AG10803 (cell line): Measurements from ENCODE around the gene PRKAG2.

ENCODE experiments used
- DNase-seq: peaks from one replicate; pipeline ENCODE4 v3.0.0; 2010; ENCODE audit warnings: low read depth
- H3K4me3 ChIP-seq: 2 replicates; pipeline ENCODE4 v1.5.1; 2011; ENCODE audit warnings: mild to moderate bottlenecking, low read length, control low read depth
- CTCF ChIP-seq: conservative IDR thresholded peaks from 2 replicates; pipeline ENCODE4 v1.5.1; 2011; ENCODE audit warnings: mild to moderate bottlenecking, low read length, control low read depth, inconsistent platforms

The PRKAG2 gene

GRCh38 chr7:151808400-151809145 is 68.3 kb downstream of the PRKAG2 start:
- no peak overlapping the region for H3K4me3 ChIP-seq
- DNase-seq, result no peak
- no peak for TF ChIP-seq CTCF

GRCh38 chr7:151807846-151808245 is 69.1 kb downstream of the PRKAG2 start:
- H3K4me3 ChIP-seq, result no peak overlapping the region
- no peak for DNase-seq
- TF ChIP-seq CTCF, result no peak

- no peak overlapping the region for H3K4me3 ChIP-seq
- DNase-seq, result no peak
- no peak for TF ChIP-seq CTCF
These were observed 69.8 kb downstream of the PRKAG2 start for GRCh38 chr7:151806952-151807775.

- TF ChIP-seq CTCF, result no peak
- DNase-seq, result peak; percentile 14
- no peak overlapping the region for H3K4me3 ChIP-seq
These were observed 70.7 kb downstream of the PRKAG2 start for GRCh38 chr7:151806204-151806603.

- TF ChIP-seq CTCF, result no peak
- DNase-seq, result no peak
- no peak overlapping the region for H3K4me3 ChIP-seq
These were observed 71.7 kb downstream of the PRKAG2 start for GRCh38 chr7:151805191-151805590.

GRCh38 chr7:151804756-151805155 is 72.2 kb downstream of the PRKAG2 start:
- no peak for TF ChIP-seq CTCF
- DNase-seq, result no peak
- H3K4me3 ChIP-seq, result no peak overlapping the region

GRCh38 chr7:151803841-151804240 is 73.1 kb downstream of the PRKAG2 start:
- no peak for DNase-seq
- no peak for TF ChIP-seq CTCF
- H3K4me3 ChIP-seq, result no peak overlapping the region
